PC-3 (cell line): ENCODE results near the gene DPT.

Source experiments
- EZH2 ChIP-seq: fragments of 300-600 bp; sonication (generic); IDR thresholded peaks from one replicate; pipeline ENCODE4 v1.6.1; 2017; ENCODE audit warnings: antibody characterized with exemption, mild to moderate bottlenecking, low read length; ENCODE audit not compliant: unreplicated experiment
- EZH2phosphoT487 ChIP-seq: fragments of 300-600 bp; sonication (generic); IDR thresholded peaks from 2 replicates; pipeline ENCODE4 v1.6.1; 2018; ENCODE audit warnings: mild to moderate bottlenecking, antibody characterized with exemption, low read length, borderline replicate concordance
- TF ChIP-seq, protein P1 (sequence below): fragments of 300-600 bp; sonication (generic); conservative IDR thresholded peaks from 2 replicates; pipeline ENCODE4 v1.5.1; 2017; ENCODE audit warnings: antibody characterized with exemption, low read depth, mild to moderate bottlenecking, low read length

DNA sequence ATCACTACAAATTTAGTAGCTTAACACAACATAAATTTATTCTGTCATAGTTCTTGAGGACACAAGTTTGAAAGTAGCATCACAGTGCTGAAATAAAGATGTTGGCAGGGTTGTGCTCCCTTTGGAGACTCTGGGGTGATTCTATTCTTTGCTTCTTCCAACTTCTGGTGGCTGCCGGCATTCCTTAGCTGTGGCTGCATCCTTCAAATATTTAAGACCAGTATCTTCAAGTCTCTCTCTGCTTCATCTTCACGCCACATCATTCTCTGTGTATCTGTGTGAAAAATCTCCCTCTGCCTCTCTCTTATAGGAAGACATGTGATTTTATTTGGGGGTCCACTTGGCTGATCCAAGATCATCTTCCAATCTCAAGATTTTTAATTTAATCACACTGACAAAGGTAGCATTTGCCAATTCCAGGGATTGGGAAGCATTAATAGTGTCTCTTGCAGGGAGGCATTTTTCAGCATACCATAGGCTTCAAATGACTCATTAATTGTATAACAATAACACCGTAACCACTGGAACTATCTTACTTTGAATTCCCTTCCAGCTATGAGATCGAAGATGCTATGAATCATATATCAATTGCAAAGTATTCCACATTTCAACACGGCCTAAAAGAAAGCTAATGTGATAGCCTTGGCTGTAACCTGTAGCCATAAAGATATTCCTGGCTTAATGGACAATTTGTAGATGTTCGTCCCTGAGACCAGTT lies 74.6 kb downstream of the DPT start:
- TF ChIP-seq EZH2phosphoT487 (no peak), EZH2 (no peak)
- TF ChIP-seq, protein P1, sequence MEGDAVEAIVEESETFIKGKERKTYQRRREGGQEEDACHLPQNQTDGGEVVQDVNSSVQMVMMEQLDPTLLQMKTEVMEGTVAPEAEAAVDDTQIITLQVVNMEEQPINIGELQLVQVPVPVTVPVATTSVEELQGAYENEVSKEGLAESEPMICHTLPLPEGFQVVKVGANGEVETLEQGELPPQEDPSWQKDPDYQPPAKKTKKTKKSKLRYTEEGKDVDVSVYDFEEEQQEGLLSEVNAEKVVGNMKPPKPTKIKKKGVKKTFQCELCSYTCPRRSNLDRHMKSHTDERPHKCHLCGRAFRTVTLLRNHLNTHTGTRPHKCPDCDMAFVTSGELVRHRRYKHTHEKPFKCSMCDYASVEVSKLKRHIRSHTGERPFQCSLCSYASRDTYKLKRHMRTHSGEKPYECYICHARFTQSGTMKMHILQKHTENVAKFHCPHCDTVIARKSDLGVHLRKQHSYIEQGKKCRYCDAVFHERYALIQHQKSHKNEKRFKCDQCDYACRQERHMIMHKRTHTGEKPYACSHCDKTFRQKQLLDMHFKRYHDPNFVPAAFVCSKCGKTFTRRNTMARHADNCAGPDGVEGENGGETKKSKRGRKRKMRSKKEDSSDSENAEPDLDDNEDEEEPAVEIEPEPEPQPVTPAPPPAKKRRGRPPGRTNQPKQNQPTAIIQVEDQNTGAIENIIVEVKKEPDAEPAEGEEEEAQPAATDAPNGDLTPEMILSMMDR: no peak
